B cell (primary cell): ENCODE data around the gene HOMER3.

Experiments
- CTCF ChIP-seq: fragments of 200-600 bp; IDR thresholded peaks from one replicate; pipeline ENCODE4 v1.8.0; 2022; ENCODE audit warnings: antibody characterized with exemption, mild to moderate bottlenecking
- EZH2 ChIP-seq: IDR thresholded peaks from 2 replicates; pipeline ENCODE4 v1.6.1; 2012; ENCODE audit warnings: borderline replicate concordance, low read depth, mild to moderate bottlenecking, moderate library complexity, low read length; ENCODE audit not compliant: insufficient read depth, poor library complexity, severe bottlenecking

GRCh38 chr19:18922228-18922985 is 18.6 kb downstream of the HOMER3 start:
- TF ChIP-seq CTCF (no peak), EZH2 (no peak)
